Measurements from ENCODE around the gene SLC24A4.
"Not testable (repeated sequence)": the region's sequence is repeated elsewhere in the genome, so short reads cannot be mapped to it uniquely, and the experiment has no call there.

SLC24A4 gene

GRCh38 chr14:92534932-92535643 is 212.1 kb downstream of the SLC24A4 start:
- Histone ChIP-seq H3K27me3 (replicated peaks) (no peaks in the 10 kb centered on the region), H3K36me3 (replicated peaks) (no peaks in the 10 kb centered on the region), H3K4me3 (ENCODE audit: low read depth, low read length) (no peak overlapping the region), H3K27ac (no peak overlapping the region)
- TF ChIP-seq CTCF (IDR thresholded peaks at IDR 0.05; ENCODE audit: low read depth, low read length, missing control alignments), result no peak
- in situ Hi-C loops (cut with HindIII; ENCODE audit: low pct_ligation_motif_present, low sequenced_read_pairs), result no loop called here
- no peak for DNase-seq

- H3K27me3 ChIP-seq (replicated peaks); in situ Hi-C loops (cut with HindIII; ENCODE audit: low pct_ligation_motif_present, low sequenced_read_pairs); H3K36me3 ChIP-seq (replicated peaks); H3K4me3 ChIP-seq (ENCODE audit: low read depth, low read length): not testable (repeated sequence)
- DNase-seq, result peak; percentile 78
- peak overlapping the region; percentile 56 for H3K27ac ChIP-seq
Measured at GRCh38 chr14:92536231-92536630, 213.3 kb downstream of the SLC24A4 start.

GRCh38 chr14:92538412-92538985 is 215.5 kb downstream of the SLC24A4 start:
- in situ Hi-C loops (cut with HindIII; ENCODE audit: low pct_ligation_motif_present, low sequenced_read_pairs), result no loop called here
- no peak for TF ChIP-seq CTCF (IDR thresholded peaks at IDR 0.05; ENCODE audit: low read depth, low read length, missing control alignments)
- no peaks in the 10 kb centered on the region for H3K27me3 ChIP-seq (replicated peaks)

GRCh38 chr14:92539419-92539818 is 216.5 kb downstream of the SLC24A4 start:
- Histone ChIP-seq H3K27me3 (replicated peaks) (no peaks in the 10 kb centered on the region), H3K4me3 (ENCODE audit: low read depth, low read length) (no peak overlapping the region), H3K27ac (peak overlapping the region; percentile 95), H3K36me3 (replicated peaks) (no peaks in the 10 kb centered on the region)
- in situ Hi-C loops (cut with HindIII; ENCODE audit: low pct_ligation_motif_present, low sequenced_read_pairs), result no loop called here
- no peak for TF ChIP-seq CTCF (IDR thresholded peaks at IDR 0.05; ENCODE audit: low read depth, low read length, missing control alignments)
- DNase-seq, result no peak

More at GRCh38 chr14:92538412-92538985, 215.5 kb downstream of the SLC24A4 start:
- Histone ChIP-seq H3K36me3 (replicated peaks) (no peaks in the 10 kb centered on the region), H3K4me3 (ENCODE audit: low read depth, low read length) (no peak overlapping the region), H3K27ac (no peak overlapping the region)
- no peak for DNase-seq

- Histone ChIP-seq H3K36me3 (replicated peaks) (no peaks in the 10 kb centered on the region), H3K27ac (peak overlapping the region; percentile 95), H3K4me3 (ENCODE audit: low read depth, low read length) (no peak overlapping the region), H3K27me3 (replicated peaks) (no peaks in the 10 kb centered on the region)
- no peak for TF ChIP-seq CTCF (IDR thresholded peaks at IDR 0.05; ENCODE audit: low read depth, low read length, missing control alignments)
- in situ Hi-C loops (cut with HindIII; ENCODE audit: low pct_ligation_motif_present, low sequenced_read_pairs), result no loop called here
- DNase-seq, result peak; percentile 14
Measured at GRCh38 chr14:92539875-92540274, 216.9 kb downstream of the SLC24A4 start.

- DNase-seq, result peak; percentile 99
- Histone ChIP-seq H3K4me3 (ENCODE audit: low read depth, low read length) (peak overlapping the region; percentile 5), H3K27me3 (replicated peaks) (no peaks in the 10 kb centered on the region), H3K27ac (peak overlapping the region; percentile 95), H3K36me3 (replicated peaks) (no peaks in the 10 kb centered on the region)
- TF ChIP-seq CTCF (IDR thresholded peaks at IDR 0.05; ENCODE audit: low read depth, low read length, missing control alignments), result no peak
- in situ Hi-C loops (cut with HindIII; ENCODE audit: low pct_ligation_motif_present, low sequenced_read_pairs), result no loop called here
Measured at GRCh38 chr14:92540472-92541048, 217.6 kb downstream of the SLC24A4 start.

Data from brain microvascular endothelial cell (primary cell).